Occipital lobe (tissue), 2 donors: ENCODE measurements around the gene FAM72D. TPM values are rescaled to one million over a fixed set of nuclear protein-coding genes. Genes with fewer than 3 reads are reported as not detected.
"Not testable (repeated sequence)": the region's sequence is repeated elsewhere in the genome, so short reads cannot be mapped to it uniquely, and the experiment has no call there.

ENCODE experiments used
- DNase-seq: peaks from one replicate; lab custom pipeline; 2025; lab: John Stamatoyannopoulos, UW
- total RNA-seq: library from RNA; depleted of rRNA; stranded (reverse); fragments of >200 nt; gene quantifications from one replicate; pipeline ENCODE4 v1.2.3, GENCODE V29; 2014

The FAM72D gene
- total RNA-seq, 1 donor from 2014 or later, result 1.1 TPM

DNA sequence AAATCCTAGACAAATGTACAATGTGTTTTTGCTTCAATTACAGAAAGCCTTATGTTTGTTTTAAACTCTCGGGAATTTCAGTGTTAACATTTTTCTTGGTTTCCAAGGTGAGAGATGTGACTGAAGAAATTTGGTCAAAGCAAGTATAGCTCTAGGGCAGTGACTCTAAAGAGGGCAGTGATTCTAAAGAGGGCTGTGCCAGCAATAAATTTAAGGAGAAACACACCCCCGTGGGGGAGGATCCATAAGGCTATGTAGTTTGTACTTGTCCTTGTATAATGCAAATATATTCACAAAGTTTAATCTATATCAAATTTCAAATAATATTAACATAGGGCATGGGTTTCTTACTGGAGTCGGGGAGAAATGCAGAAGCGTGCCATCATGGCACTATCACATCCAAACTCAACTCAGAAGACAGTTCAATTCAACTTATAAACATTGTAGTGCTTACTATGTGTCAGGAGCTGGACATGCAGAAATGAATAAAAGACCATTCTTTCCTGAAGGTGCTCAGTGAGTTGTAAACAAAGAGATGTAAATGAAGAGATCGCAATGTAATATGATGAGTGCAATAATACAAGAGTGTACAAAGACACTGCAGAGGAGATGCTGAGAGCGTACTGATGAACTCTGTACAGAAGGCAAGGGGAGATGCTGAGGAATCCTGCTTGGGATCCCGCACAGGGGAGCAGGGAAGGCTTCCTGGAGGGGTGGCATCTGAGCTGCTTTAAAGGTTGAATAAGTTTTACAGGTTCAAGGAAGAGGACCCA, 13.1 kb upstream of the FAM72D start:
- not testable (repeated sequence) for DNase-seq

DNA sequence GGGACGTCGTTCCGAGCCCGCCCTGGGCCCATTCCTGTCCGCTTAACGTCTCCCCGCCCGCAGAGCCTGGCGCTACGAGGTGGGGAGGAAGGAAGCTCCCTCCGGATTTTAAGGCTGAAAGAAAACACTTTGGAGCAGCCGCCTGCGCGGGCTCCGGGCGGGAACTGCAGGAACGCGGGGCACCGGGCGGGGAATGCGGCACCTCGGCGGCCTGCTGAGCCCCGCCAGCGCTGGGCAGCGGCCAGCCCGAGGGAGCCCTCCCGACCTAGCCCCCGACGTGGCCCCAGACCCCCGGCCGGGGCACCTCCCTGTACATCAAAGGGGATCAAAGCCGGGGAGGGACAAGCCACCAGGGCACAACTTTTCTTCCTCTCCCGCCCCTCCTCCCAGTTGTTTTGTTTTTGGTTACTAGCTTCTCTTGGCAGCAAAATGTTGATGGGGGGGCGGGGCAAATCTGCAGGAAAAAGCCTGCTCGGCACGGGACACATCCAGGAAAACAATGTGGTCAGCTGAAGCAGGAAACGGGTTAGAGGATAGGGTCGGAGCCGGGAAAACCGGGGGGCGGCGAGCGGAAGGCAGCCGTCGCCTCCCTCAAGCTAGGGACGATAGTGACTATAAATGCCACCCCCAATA, 2.1 kb upstream of the FAM72D start:
- not testable (repeated sequence) for DNase-seq

DNA sequence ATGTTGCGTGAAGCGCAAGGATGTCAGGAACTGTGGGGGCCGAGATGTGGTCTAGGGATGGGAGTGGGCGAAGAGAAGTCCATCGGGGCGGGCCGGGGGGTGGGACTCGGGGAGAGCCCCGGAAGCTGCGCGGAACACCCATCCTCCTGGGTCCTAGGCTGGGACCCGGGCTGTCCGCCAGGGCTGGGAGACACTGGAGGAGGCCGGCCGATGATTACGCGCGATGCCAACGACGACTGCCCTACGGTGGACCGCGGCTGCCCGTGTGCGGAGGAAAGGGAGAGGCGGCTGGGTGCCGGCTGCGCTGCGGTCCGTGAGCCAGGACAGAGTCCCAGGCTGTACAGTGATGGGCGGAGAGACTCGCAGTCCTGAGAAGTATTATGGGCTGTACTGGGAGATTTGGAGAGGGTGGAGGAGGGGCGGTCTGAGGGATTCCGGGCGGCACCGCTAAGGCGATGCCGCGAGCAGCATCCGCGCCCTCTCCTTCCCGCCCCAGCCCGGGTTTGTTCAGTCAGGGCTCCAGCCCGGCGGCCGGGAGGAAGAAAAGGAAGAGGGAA, 1.0 kb upstream of the FAM72D start:
- not testable (repeated sequence) for DNase-seq

DNA sequence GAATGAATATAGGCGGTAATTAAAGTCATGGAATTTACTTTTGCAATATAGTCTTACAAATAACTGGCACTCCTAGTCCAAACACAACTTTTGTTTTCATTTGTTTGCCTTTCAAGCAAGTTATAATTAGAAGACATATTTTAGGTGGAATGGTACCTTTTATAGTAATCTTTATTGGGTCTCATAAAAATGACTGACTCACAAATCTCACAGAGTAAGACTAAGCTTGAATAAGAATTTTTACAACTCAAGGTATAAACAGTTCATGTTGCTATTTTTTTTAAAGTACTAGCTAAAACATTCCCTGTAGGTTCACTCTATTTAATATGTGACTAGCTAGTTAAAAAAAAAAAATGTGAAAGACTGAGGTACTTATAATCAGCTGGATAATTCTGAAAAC, 6.0 kb downstream of the FAM72D start:
- DNase-seq, result not testable (repeated sequence)

DNA sequence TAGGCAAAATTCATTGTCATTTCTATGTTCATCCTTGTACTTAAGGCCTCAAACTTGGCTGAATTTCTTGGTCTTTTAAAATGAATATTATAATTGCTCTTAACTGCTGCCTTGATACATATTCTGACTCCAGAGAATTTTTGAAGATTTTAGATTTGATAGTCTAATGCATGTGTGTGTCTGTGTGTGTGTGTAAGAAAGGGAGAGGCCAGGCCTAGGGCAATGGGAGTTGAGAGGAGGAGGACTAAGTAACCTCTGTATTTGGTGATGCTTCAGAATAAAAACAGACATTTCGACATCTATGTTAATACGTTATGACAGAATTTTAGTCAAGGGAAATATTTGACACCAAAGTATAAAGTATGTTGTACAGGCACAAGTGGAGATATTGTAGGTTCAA, 7.5 kb downstream of the FAM72D start:
- not testable (repeated sequence) for DNase-seq

DNA sequence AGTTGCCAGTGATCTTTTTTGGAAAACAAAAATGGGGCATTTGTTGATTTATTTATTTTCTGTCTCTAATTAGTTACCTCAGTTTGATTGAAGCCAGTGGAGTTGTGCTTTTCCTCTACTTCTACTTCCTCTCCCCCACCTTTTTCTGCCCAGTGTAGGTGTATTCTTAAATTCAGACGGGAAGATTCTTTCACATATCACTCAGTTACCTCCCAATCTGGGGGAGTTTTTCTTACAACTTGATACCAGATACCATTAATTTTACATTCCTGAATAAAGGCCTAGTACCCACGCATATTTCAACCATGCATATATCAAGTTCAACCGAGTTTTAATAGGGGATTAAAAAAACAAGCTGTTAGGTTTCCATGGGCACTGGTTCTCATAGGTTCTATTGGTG, 15.9 kb downstream of the FAM72D start:
- not testable (repeated sequence) for DNase-seq

DNA sequence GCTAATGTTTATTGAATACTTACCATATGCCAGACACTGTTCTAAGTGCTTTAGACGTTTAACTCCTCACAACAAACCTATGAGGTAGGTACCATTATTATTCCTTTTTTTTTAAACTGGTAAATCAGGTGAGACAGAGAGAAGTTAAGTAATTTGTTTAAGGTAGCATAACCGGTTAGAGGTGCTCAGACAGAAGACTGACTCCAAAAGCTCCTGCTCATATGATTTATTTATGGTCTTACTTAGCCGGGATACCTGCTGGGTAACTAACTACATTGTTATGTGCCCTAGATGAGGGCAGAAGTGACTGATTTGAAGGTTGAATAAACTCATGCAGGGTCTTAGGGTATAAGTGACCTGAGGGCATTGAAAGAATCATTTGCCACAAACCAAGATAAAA, 16.9 kb downstream of the FAM72D start:
- DNase-seq, result not testable (repeated sequence)

DNA sequence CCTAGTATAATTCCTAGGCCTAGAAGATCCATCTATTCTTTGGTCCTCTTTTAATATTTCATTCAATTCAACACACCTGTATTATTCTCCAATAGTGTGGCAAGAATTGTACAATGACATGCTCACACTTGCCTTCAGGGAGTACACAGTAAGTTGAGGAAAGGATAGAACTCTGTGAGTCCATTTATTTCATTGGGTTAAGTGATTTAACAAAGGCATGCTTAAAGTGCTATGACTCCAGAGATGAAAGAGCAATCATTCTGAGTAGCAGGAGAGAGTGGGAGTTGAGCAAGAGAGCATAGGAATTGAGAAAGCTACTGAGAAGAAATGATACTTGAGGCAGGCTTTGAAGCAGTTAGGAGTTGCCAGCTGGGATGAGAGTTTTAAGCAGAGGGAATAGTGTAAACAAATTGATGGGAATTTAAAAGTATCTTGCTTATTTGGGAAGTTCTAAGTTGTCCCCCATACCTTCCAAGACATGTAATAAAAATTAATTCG, 18.8 kb downstream of the FAM72D start:
- not testable (repeated sequence) for DNase-seq

DNA sequence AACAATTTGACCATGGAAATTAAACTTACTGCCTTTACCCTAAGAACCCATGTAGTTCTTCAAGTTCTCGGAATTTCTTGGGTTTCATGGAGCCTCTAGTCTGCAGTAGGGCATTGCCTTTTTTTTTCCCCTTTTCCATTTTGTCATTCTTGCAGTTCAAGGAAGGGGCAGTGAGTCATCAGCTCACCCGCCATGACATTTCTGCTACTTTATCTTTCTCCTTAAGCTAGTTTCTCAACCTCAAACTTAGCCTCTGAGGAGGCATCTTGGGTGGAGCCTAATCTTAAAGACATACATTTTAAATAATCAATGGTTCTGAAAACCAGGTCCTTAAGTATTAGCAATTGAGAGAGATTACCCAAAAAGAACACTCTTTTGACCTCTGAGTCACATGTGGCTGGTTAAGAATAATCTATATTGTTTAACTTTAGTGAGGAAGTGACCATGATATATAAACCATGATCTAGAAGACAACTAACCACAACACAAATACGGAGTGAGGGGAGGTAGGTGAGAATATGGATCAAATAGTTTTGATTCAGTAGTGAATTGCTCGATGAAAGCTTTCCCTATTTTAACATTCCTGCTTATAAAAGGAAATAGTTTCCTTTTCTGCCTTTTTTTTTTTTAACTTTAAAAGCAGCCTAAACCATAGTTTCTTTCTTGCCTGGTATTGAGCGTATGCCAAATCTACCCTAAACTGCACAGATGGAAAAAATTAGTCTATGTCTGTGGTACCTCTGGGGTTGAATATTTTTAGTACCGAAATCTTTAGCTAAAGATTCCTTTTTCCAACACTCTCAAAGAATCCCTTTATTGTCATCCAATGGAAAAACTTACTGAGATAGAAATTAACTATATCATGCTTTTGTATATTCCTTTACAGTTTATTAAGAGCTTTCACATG, 20.1 kb downstream of the FAM72D start:
- not testable (repeated sequence) for DNase-seq

DNA sequence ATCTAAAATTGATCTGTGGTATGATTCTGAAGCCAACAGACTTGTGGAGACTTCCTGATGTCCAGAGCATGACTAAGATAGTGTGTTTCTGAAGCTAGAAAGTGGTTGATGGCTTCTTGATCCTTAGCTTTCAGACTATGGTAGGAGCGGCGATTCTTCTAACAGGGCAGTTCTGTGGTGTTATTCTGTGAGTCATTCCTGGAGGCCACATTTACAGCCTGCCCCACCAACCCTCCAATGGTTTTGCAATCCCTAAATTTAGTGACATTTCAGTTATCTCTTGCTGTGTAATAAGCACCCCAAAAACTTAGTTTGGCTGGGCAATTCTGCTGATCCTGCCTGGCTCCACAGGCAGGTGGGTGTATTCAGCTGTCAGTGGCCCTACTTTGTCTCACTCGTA, 24.1 kb downstream of the FAM72D start:
- DNase-seq, result not testable (repeated sequence)

DNA sequence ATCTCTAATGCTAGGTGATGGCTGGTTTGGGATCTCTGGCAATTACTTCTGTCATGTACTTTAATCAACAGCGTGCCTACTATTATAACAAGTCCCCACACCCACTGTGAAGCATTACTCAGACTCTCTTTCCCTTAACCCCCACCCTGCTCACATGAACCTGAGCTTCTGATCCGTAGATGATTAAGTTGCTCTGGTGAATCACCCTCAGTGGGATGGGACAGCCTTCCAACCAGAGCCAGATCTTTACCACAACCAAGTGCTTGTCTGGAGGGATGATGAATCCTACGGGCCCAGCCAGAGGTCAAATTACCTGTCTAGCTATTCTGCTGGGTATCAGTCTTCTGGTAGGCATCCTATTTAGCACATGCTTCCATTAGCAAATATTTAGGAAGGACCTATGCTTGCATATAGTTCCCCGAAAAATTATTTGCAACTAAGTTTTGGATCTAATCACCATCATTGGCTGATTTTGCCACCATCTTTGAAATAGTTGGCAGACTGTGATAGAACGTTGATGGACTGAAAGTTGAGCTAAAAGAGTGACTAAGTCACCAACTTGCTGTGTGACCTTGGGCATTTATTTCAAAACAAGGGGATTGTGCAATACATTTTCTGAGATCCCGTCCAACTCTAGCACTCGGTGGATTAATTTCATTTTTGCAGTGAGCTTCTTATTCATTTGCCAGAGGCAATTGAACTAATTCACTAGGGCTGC, 26.7 kb downstream of the FAM72D start:
- DNase-seq, result not testable (repeated sequence)

DNA sequence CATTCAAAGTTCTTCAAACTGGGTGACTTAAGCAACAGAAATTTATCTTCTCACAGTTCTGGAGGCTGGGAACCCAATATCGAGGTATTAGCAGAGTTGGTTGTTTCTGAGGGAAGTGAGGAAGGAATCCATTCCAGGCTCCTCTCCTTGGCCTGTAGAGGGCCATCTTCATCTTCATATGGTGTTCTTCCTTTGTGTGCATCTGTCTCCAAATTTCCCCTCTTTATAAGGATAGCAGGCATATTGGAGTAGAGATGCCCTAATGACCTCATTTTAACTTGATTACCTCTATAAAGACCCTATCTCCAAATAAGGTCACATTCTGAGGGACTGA, 27.3 kb downstream of the FAM72D start:
- DNase-seq, result not testable (repeated sequence)

DNA sequence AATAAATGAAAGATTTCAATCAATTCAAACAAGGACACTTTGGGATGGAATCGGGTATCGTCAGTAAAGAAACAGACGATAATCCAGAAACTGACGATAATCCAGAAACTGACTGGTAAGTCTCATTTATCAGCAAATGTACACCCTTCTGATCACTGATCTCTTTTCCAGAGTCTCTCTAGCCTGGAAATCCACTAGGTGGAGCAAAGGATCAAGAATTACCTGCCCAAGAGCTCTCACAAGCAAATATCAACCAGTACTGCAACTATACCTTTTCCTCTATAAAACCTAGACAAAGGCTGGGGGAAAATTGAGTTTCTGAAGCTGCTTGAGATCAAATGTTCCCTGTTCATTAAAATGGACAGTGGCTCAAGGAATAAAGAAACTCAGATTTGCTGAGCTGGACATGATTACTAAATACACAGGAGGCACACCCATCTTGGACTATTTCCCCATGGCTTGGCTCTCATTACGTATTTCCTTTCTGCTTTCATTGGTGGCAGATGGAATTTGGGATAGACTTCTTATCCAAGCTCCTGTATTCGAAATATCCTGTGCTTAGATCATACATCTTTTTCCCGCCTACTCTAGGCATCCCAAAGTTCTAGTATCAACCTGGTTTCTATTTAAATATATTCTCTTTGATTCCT, 28.3 kb downstream of the FAM72D start:
- not testable (repeated sequence) for DNase-seq

DNA sequence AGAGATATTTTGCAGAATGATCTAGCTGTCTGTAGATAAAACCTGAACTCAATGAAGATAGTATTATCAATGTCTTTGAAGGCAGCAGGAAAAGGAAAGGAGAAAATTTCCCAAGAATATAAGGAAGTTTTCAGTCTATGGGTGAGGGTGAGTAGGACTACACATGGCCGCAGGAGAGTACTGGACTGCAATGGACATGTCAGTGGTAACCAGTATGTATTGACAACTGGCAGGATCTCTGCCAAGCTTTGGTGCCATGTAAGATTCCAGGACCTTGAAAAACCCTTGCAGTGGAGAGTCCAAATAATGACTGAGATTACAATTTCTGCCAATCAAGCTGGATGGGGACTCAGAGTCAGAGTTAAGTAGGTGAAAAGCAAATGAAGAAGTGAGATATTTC, 29.3 kb downstream of the FAM72D start:
- not testable (repeated sequence) for DNase-seq

DNA sequence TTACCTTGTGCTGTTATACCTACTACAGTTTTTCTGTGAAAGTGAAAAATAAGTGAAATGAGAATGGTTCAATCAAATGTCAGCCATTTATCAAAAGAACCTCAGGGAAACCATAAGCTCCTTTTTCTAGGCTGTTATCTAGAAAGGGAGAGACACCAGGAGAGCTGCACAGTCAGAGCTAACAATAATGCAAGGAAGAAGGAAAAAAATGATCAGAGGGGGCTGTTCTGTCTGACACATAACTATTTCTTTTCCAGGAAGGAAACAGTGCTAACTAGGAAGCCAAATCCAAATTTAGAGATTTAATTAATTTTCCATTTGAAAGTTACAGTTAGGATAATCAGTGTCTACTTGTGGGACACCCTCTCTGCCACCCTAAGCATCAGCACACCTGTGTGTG, 31.4 kb downstream of the FAM72D start:
- DNase-seq, result not testable (repeated sequence)

DNA sequence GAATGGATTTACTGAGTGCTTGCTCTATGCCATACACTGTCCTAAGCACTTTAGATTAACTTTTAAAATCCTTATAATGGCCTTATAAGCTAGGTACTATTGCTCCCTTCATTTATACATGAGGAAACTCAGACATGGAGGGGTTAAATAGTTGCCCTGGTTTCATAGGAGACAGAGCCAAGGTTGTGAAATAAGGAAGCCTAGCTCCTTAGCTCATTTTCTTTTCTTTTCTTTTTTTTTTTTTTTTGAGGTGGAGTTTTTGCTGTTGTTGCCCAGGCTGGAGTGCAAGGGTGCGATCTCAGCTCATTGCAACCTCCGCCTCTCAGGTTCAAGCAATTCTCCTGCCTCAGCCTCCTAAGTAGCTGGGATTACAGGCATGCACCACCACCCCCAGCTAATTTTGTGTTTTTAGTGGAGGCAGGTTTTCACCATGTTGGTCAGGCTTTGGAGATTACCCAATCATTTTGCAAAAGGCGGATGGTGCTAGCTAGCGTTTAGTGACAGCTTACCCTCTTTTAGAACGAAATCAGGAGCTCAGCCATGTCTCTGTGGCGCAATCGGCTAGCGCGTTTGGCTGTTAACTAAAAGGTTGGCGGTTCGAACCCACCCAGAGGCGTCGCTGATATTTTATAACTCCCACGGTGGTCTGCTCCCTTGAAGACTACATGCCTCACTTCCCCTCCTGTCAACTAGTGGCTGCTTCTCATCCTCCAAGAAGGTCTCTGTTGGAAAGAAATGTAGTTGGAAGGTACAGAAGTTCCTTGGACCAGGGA, 33.1 kb downstream of the FAM72D start:
- DNase-seq, result not testable (repeated sequence)

DNA sequence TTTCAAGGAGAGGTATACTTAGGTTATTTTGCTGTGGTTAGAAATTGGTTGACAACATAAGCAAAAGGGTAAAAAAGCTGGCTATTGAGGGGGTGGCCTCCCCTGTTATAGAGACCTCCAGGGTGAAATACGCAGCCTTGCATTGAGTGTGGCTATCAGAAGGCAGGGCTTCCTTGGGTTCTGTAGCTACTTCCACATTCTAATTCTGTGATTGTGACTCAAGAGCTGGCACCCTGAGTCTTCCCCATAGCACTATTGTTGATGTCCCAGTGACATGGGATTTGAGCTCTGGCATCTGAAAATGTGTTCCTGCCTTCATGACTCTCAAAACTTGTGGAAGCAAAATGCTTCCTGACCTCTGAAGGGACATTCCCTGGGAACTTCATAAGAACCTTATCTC, 38.7 kb downstream of the FAM72D start:
- DNase-seq, result not testable (repeated sequence)

DNA sequence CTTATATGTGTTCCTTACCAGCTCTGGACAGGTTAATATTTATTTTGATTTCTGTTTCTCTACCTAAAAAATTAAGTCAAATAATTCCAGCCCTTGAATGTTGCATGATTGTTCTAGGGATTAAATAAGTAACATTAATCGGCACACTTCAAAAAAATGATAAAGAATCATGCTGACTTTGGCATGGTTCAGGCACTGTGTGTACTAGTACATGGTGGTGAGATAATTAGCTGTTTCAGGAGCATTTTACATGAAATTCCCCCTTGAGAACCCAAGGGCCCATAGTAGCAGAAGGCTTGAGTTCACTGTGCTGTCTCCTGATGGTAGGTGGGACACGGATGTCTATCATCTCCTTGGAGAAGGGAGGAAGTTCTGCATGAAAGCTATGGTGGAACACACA, 44.8 kb downstream of the FAM72D start:
- DNase-seq, result not testable (repeated sequence)

DNA sequence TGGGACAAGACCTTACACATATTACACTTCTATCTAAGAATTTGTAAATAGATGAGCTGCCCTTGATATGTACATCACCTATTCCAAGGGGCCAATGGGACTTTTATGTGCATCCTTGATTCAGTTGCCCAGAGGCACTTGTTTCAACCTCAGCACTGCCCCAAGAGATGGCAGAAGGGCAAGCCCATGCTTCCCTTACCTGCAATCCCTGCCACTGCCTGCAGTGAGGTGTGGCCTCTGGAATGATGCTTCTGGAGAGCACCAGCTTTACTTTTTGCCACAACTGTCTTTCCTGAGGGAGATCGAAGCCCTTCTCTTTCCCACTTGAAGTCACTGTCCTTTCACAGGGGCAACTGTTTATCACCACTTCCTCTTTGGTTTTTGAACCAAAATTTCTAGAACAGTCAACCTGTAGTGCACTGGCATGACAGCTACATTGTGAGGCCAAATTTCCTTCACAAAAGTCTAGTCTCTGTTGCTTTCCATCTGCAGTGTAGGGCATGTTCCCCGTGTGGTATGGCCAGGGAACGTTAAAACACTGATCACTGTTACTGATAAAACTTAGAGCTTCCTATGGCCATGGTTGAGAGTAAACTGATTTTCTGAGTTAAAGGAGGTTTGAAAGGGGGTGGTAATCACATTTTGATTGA, 48.6 kb downstream of the FAM72D start:
- DNase-seq, result not testable (repeated sequence)
